Small intestine (tissue), 7 donors: ENCODE results near the gene ZNF513. TPM values are rescaled to one million over a fixed set of nuclear protein-coding genes. Genes with fewer than 3 reads are reported as not detected.

Experiments used
- DNase-seq, 2 donors: peaks; one replicate each; pipeline versions ENCODE4 v3.0.0 to v3.0.0-alpha.2; 2013
- FAIRE-seq: peaks from 2 replicates; lab custom pipeline; 2012; peaks lifted over from hg19 to GRCh38; lab: Jason Lieb, UNC
- H3K27ac ChIP-seq, 3 donors: one replicate each; pipeline ENCODE4 v1.5.1; 2013; ENCODE audit warnings: low read length in 2 of 3, mild to moderate bottlenecking in 2 of 3, control low read depth in 1 of 3, inconsistent platforms in 1 of 3, low read depth in 1 of 3, moderate library complexity in 1 of 3
- H3K27me3 ChIP-seq, 3 donors: one replicate each; pipeline ENCODE4 v1.6.1; 2013; ENCODE audit warnings: low read length in 3 of 3, inconsistent platforms in 1 of 3; ENCODE audit not compliant: control insufficient read depth in 3 of 3, insufficient read depth in 3 of 3
- H3K36me3 ChIP-seq, 3 donors: one replicate each; pipeline ENCODE4 v1.6.1; 2013; ENCODE audit warnings: low read length in 3 of 3, inconsistent platforms in 1 of 3, low read depth in 1 of 3, mild to moderate bottlenecking in 1 of 3, moderate library complexity in 1 of 3; ENCODE audit not compliant: control insufficient read depth in 3 of 3, insufficient read depth in 2 of 3
- H3K4me1 ChIP-seq, 3 donors: one replicate each; pipeline ENCODE4 v1.6.1; 2013; ENCODE audit warnings: low read length in 2 of 3, inconsistent platforms in 1 of 3, low read depth in 1 of 3, mild to moderate bottlenecking in 1 of 3, moderate library complexity in 1 of 3; ENCODE audit not compliant: control insufficient read depth in 3 of 3, insufficient read depth in 2 of 3
- H3K4me3 ChIP-seq, 3 donors: one replicate each; pipeline ENCODE4 v1.5.1; 2013; ENCODE audit warnings: low read length in 3 of 3, control low read depth in 1 of 3, inconsistent platforms in 1 of 3, low read depth in 1 of 3, mild to moderate bottlenecking in 1 of 3, moderate library complexity in 1 of 3
- H3K9me3 ChIP-seq, 2 donors: one replicate each; pipeline ENCODE4 v1.6.1; 2013; ENCODE audit warnings: low read depth in 1 of 2, low read length in 1 of 2; ENCODE audit not compliant: control insufficient read depth in 2 of 2, insufficient read depth in 1 of 2
- WGBS, 3 donors: extraction: QIAGEN DNeasy Blood & Tissue Kit; methylation state at CpG; one replicate each; pipeline ENCODE4 v1.1.7; 2013; 5-methylcytosine and 5-hydroxymethylcytosine counted together
- polyA plus RNA-seq, 4 donors: library from polyadenylated mRNA; stranded (reverse) in 3 of 4; unstranded in 1 of 4; fragments of 200-250 nt in 3 of 4; fragments of 120-200 nt in 1 of 4; gene quantifications; one replicate each; pipeline versions ENCODE4 v1.2.1 to v1.2.3, GENCODE V29; 2013
- donor health status: healthy with polysubstance abuse.
- donor health status: control.
- donor health status: control.
- donor health status: Bipolar disorder and iron deficiency.
- donor health status: healthy.

ZNF513 gene
- polyA plus RNA-seq, 4 donors, result 18.4 to 48.1 (median 30.5) TPM

GRCh38 chr2:27421660-27422250 lies 41.2 kb upstream of the ZNF513 start:
- no peak overlapping the region for H3K27ac ChIP-seq
- H3K4me1 ChIP-seq, result no peaks in the 10 kb centered on the region
- no peak overlapping the region for H3K4me3 ChIP-seq
- H3K27me3 ChIP-seq, result no peaks in the 10 kb centered on the region
- H3K9me3 ChIP-seq, result no peaks in the 10 kb centered on the region
- FAIRE-seq (no peak), DNase-seq (no peak)
- no peaks in the 10 kb centered on the region for H3K36me3 ChIP-seq
- 80 to 89% (median 83%) methylated on average over 4 of the region's 4 CpGs for WGBS, 3 donors

- Histone ChIP-seq H3K4me3 (no peak overlapping the region), H3K9me3 (no peaks in the 10 kb centered on the region), H3K27ac (no peak overlapping the region), H3K27me3 (no peaks in the 10 kb centered on the region), H3K36me3 (no peaks in the 10 kb centered on the region), H3K4me1 (no peaks in the 10 kb centered on the region)
- FAIRE-seq (no peak), DNase-seq (no peak)
These were observed 40.5 kb upstream of the ZNF513 start for GRCh38 chr2:27420996-27421395.

DNA sequence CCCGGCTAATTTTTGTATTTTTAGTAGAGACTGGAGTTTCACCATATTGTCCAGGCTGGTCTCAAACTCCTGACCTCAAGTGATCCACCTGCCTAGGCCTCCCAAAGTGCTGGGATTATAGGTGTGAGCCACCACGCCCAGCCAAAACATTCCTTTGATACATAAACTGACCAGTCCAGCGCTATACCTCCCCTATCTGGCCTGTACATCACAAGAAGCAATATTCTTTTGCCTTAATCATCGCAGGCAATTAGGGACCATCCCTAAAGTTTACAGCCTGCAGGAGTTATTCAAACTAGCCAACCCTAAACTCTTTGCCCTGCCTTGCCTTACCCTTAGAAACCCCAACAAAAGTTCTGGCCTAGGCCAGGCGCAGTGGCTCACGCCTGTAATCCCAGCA lies 35.6 kb upstream of the ZNF513 start:
- 92 to 95% (median 94%) methylated on average over 6 of the region's 6 CpGs for WGBS, 3 donors
- Histone ChIP-seq H3K4me1 (no peaks in the 10 kb centered on the region), H3K4me3 (no peak overlapping the region), H3K27ac (no peak overlapping the region), H3K27me3 (no peaks in the 10 kb centered on the region), H3K9me3 (no peaks in the 10 kb centered on the region), H3K36me3 (no peaks in the 10 kb centered on the region)
- no peak for FAIRE-seq
- DNase-seq, result no peak

DNA sequence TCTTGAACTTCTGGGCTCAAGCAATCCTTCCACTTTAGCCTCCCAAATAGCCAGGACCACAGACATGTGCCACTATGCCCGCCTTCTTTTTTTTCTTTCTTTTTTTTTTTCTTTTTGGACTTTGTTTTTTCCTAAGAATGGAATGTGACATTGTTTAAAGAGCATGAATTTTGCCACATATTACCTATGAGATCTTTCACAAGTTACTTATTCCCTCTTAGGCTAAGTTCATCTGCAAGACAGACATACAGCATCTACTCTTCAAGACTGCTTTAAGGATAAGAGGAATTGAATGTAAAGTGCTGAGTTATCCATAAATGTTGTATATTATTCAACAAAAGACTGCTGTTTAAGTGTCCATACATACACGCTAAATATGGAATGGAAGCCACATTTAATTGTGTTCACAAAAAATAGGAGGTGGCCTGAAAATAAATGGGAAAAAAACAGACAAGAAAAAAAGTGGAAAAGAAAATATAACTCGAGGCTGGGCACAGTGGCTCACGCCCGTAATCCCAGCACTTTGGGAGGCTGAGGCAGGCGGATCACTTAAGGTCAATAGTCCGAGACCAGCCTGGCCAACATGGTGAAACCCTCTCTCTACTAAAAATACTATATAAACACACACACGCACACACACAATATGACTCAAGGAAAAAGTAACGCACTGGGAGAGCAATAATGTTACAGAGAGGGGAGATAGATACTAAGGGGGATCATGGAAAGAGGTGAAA lies 32.1 kb upstream of the ZNF513 start:
- Histone ChIP-seq H3K36me3 (peaks cover 0 to 1% (median 0%) of the 10 kb centered on the region in 3 donors), H3K27ac (no peak overlapping the region), H3K9me3 (no peaks in the 10 kb centered on the region), H3K4me3 (no peak overlapping the region), H3K4me1 (peaks cover 0 to 6% (median 5%) of the 10 kb centered on the region in 3 donors), H3K27me3 (no peaks in the 10 kb centered on the region)
- DNase-seq, result no peak
- 79 to 88% (median 84%) methylated on average over 9 of the region's 9 CpGs for WGBS, 3 donors
- no peak for FAIRE-seq

DNA sequence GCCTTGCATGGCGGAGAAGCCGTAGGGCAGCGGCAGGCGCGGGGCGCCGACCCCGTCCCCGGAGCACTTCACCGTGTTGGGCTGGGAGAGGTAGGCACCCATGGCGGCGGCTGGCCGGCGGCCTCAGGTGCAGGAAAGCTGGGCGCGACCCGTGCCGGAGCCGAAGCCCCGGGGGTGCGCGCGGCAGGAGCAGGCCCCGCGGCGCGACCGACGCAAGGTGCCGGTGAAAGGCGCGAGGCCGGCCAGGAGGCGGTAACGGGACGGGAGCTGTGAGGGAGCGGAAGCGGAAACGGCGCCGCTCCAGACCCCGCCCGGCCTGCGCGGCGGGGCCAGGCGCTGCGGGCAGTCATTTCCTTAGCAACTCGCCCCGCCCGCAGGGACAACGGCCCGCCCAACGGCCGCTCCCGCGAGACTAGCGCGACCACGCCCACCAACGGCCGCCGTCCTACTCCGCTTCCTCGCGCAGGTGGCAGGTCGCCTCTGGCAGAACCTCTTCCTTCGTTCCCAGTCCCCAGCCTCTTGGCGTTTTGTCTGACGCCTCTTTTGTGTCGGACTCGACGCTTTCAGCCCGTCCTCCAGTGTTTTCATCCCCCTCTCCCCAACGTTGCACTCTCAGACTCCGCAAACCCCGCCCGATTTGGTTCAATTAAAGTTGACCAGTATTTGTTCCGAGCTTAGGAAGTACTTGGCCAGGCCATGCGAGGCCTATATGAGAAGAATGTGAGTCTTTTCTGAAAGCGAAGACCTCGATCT lies 29.0 kb upstream of the ZNF513 start, which contains the start of gene PPM1G:
Gene PPM1G (minus strand): TSS at position 271 of the 753 bp plus-strand sequence. CDS start 169 bp downstream, at position 102.
- Histone ChIP-seq H3K4me1 (peaks cover 0 to 6% (median 5%) of the 10 kb centered on the region in 3 donors), H3K27ac (peak within 1 kb of the TSS; percentile 42 to 88 (median 84)), H3K4me3 (peak within 1 kb of the TSS; percentile 89 to 99 (median 91)), H3K9me3 (no peaks in the 10 kb centered on the region), H3K27me3 (no peaks in the 10 kb centered on the region), H3K36me3 (peaks cover 0 to 15% (median 0%) of the 10 kb centered on the region in 3 donors)
- peak; percentile 94 to 98 for DNase-seq
- WGBS, 3 donors, result 1% methylated on average over 70 to 82 of the region's 82 CpGs
- FAIRE-seq, result no peak

- Histone ChIP-seq H3K27me3 (no peaks in the 10 kb centered on the region), H3K4me1 (peaks cover 0 to 6% (median 5%) of the 10 kb centered on the region in 3 donors), H3K9me3 (no peaks in the 10 kb centered on the region), H3K4me3 (peak overlapping the region; percentile 89 to 99 (median 91)), H3K36me3 (peaks cover 0 to 20% (median 0%) of the 10 kb centered on the region in 3 donors), H3K27ac (peak overlapping the region; percentile 42 to 85 (median 66))
- DNase-seq, result peak in 1 of 2 donors; percentile 15
- 0% methylated on average over 29 to 33 of the region's 33 CpGs for WGBS, 3 donors
- no peak for FAIRE-seq
These were observed 28.2 kb upstream of the ZNF513 start for GRCh38 chr2:27408601-27409320.

DNA sequence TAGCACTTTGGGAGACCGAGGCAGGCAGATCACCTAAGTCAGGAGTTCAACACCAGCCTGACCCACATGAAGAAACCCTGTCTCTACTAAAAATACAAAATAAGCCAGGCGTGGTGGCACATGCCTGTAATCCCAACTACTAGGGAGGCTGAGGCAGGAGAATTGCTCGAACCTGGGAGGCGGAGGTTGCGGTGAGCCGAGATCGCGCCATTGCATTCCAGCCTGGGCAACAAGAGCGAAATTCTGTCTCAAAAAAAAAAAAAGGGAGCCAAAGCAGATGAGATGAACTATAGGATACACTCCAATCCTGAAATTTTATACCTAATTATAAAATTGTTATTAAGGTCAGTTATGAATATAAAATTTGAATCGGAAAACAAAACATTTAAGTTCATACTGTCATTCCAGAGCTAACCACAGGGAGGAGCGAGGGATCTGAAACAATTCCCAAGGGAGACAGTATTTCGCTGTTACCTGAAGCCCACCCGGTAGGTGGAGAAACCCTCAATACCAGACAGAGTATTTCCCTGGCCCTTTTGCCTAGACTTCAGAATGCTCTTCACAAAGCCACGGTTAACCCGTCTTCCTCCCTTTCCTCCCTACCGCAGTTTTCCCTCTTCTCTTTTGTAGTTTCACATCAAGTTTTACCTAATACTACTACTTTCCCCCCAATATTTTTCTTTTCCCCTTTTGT lies 27.4 kb upstream of the ZNF513 start:
- H3K27ac ChIP-seq, result peak overlapping the region in 2 of 3 donors; percentile 8 to 21
- no peak for FAIRE-seq
- H3K27me3 ChIP-seq, result no peaks in the 10 kb centered on the region
- H3K36me3 ChIP-seq, result peaks cover 0 to 22% (median 0%) of the 10 kb centered on the region in 3 donors
- no peaks in the 10 kb centered on the region for H3K9me3 ChIP-seq
- H3K4me3 ChIP-seq, result peak overlapping the region; percentile 15 to 91 (median 89)
- WGBS, 3 donors, result 46 to 51% (median 51%) methylated on average over 16 of the region's 16 CpGs
- H3K4me1 ChIP-seq, result peaks cover 0 to 6% (median 5%) of the 10 kb centered on the region in 3 donors
- peak; percentile 50 to 60 for DNase-seq
